Measurements from ENCODE around the gene ZNF90.

- TF ChIP-seq CTCF (IDR thresholded peaks at IDR 0.05) (no peak), POLR2A (IDR thresholded peaks at IDR 0.05) (no peak)
Measured at GRCh38 chr19:20165971-20166592, 88.3 kb downstream of the ZNF90 start.
